Measurements from ENCODE around the gene LSM14A.
"Not testable (repeated sequence)": the region's sequence is repeated elsewhere in the genome, so short reads cannot be mapped to it uniquely, and the experiment has no call there.

The LSM14A gene

DNA sequence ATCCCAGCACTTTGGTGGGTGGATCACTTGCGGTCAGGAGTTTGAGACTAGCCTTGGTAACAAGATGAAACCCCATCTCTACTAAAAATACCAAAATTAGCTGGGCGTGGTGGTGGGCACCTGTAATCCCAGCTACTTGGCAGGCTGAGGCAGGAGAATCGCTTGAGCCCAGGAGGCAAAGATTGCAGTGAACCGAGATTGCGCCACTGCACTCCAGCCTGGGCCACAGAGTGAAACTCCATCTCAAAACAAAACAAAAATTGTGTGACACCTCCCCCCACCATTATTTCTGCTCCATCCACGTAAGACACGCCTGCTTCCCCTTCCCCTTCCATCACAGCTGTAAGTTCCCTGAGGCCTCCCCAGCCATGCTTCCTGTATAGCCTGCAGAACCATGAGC is 13.3 kb upstream of the LSM14A start:
- DNase-seq (ENCODE audit: low read depth), result not testable (repeated sequence)

DNA sequence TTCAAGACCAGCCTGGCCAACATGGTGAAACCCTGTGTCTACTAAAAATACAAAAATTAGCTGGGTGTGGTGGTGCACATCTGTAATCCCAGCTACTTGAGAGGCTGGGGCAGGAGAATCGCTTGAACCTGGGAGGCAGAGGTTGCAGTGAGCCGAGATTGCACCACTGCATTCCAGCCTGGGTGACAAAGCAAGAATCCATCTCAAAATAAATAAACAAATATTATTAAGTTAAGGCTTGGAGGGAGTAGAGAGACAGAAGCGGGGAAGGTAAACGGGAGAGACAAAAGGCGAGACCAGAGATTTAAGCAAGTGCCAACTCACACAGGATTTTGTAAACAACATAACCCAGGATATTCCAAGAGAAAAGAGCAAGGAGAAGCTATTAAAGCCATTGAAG is 12.8 kb upstream of the LSM14A start:
- DNase-seq (ENCODE audit: low read depth), result not testable (repeated sequence)

DNA sequence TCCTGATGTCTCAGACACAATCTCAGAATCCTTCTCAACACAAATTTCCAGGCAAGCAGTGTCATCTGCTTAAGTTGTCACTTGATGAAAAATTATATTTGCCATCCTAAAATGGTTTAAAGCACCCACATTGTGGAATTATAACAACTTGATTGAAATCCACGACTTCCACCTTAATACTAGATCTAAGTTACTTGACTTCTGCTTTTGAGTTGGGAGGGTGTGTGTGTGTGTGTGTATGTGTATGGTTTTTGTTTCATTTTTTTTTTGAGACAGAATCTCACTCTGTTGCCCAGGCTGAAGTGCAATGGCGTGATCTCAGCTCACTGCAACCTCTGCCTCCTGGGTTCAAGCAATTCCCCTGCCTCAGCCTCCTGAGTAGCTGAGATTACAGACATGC is 10.4 kb upstream of the LSM14A start:
- not testable (repeated sequence) for DNase-seq (ENCODE audit: low read depth)

DNA sequence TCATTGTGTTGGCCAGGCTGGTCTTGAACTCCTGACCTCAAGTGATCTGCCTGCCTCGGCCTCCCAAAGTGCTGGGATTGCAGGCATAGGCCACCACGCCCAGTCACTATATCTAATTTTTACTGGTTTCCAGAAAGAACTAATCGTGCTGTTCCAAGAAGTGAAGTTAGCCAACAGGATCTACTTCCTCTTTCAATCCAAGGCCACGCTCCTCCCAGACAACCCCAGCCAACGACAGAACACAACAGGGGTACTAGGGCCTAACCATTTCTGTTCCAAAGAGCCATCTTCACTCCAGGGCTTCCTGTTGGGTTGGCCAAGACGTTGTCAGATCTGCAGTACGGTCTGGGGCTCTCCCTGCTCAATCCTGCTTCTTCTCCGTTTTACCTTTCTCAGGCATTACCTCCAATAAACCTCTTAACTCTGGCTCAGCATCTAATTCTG is 7.0 kb upstream of the LSM14A start:
- no peak for DNase-seq (ENCODE audit: low read depth)

DNA sequence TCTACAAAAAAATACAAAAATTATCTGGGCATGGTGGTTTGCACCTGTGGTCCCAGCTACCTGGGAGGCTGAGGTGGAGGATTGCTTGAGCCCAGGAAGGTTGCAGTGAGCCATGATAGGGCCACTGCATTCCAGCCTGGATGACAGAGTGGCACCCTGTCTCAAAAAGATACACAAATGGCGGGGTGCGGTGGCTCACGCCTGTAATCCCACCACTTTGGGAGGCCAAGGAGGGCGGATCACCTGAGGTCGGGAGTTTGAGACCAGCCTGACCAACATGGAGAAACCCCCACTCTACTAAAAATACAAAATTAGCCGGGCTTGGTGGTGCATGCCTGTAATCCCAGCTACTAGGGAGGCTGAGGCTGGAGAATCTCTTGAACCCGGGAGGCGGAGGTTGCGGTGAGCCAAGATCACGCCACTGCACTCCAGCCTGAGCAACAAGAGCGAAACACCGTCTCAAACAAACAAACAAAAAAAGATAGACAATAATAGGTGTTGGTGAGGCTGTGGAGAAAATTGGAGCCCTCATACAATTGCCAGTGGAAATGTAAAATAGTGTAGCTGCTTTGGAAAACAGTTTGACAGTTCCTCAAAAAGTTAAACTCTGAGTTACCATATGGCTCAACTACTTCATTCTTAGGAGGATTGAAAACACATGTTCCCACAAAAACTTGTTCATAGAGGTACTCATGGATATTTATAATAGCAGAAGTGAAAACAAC is 2.7 kb upstream of the LSM14A start:
- DNase-seq (ENCODE audit: low read depth), result not testable (repeated sequence)

DNA sequence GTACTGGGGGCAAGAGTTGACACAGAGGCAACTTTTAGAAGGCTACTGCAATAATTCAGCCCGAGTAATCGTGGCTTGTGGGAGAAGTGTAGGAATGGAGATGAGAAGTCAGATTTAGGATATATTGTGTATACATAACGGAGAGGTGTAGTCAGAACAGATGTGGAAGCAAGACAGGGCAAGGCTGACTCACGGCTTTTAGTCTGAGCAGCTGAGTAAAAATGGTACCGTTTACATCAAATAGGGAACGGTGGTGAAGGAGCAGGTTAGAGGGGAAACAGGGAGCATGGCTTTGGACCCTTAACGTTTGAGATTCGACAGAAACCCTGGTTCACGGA is 796 bp upstream of the LSM14A start:
- no peak for DNase-seq (ENCODE audit: low read depth)

DNA sequence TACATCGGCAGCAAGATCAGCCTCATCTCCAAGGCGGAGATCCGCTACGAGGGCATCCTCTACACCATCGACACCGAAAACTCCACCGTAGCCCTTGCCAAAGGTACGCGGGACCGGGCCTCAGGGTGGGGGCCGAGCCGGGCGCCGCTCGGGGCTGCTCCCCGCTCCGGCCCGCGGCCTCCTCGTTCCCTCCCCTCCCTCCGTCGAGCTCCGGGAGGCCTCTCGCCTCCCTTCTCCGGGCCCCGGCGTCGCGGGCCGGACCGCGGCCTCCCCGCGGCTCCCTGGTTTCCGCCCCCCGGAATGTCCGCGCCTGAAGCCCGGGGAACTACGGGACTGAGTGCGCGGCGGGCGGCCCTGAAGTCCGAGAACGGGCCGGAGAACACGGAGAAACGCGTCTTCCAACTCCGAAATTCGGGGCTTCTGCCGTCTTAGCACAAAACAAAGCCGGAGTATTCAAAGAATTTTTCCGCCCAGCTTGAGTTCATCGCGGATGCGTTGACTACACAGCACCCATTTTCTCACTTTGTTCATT is 423 bp downstream of the LSM14A start:
- no peak for DNase-seq (ENCODE audit: low read depth)

DNA sequence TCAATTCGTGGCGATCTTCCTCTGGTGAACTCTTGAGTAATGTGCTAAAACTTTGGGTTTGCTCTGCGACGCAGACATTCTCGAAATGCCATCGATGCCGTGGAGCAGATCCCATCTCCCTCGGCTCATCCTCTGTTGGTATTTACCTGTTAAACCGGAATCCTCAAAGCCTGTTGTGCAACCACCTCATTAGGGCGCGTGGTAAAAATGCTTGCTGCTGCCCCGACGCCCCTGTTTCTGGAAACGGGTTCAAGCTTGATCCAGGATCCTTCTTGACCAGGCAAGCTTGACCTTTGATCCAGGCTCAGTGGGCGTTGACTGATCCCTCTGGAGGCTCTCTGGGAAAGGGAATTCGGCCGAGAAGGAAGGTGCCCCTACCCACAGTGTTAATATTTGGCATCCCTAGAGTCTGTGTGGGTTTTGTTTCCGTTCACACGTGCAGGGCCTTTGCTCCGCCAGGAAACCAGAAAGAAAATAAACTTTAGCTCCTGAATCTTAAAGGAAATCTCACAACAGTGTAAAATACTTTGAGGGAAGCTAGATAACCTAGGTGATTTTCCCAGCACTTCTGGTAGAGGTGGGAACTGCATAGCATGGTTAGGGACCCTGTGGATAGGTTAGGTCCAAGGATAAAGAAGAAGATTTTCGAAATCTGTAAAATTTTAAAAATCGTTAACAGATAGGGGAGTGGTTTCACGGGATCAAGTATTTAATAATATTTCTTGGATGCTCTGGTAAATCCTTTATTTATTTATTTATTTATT is 1.1 kb downstream of the LSM14A start:
- no peak for DNase-seq (ENCODE audit: low read depth)

DNA sequence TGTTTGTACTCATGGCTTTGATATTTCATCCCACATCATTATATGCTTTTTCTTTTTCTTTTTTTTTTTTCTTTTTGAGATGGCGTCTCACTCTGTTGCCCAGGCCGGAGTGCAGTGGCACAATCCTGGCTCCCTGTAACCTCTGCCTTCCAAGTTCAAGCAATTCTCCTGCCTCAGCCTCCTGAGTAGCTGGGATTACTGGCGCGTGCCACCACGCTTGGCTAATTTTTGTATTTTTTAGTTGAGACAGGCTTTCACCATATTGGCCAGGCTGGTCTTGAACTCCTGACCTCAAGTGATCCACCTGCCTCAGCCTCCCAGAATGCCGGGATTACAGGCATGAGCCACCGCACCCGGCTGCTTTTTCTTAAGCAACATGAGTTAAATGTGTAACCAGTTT is 2.9 kb downstream of the LSM14A start:
- DNase-seq (ENCODE audit: low read depth), result not testable (repeated sequence)

DNA sequence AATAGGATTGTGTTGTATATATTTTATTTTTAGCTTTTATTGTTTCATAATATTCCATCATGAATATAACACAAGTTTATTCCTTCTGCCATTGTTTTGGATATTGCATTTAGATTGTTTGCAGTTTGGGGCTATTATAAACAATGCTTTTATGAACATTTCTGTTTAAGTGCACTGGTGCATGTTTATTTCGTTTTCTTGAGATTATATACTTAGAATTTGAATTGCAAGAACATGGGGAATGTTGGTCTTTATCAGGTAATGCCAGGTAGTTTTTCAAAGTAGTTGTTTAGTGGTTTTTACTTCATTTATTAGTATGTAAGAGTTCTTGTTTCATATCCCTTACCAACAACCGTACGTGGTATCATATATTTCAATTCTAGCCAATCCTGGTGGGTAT is 4.3 kb downstream of the LSM14A start:
- no peak for DNase-seq (ENCODE audit: low read depth)

DNA sequence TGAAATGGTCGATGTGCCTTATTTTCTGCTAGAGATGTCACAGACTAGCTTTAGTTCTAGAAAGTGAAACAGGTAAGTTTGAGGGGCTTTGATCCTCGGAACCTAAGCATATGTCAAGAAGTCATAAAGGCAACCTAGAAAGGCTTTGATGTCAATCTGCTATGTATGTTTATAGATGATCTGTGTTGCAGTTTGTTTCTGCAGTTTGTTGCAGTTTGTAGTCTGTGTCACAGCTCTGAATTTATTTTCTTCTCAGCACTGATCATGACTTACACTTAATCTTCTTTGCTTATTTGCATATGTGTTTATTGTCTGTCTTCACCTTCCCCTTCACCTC is 5.9 kb downstream of the LSM14A start:
- no peak for DNase-seq (ENCODE audit: low read depth)

DNA sequence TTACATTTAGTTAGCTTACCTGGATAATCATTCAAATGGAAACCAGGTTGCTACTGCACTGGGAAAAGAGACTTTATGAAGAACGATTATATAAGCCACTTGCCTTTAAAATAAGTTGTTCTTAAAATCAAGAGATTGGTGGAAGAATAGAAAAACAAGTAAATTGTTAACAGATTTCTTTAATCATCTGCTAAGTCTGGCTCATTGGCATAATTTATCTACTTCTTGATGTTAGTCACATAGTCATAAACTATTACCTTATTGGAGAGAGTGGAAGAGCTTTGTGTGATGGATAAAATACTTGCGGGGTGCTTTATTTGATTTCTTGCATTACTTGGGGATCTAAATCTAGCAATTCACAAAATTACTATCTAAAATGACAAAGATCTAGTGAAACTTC is 6.8 kb downstream of the LSM14A start:
- no peak for DNase-seq (ENCODE audit: low read depth)

DNA sequence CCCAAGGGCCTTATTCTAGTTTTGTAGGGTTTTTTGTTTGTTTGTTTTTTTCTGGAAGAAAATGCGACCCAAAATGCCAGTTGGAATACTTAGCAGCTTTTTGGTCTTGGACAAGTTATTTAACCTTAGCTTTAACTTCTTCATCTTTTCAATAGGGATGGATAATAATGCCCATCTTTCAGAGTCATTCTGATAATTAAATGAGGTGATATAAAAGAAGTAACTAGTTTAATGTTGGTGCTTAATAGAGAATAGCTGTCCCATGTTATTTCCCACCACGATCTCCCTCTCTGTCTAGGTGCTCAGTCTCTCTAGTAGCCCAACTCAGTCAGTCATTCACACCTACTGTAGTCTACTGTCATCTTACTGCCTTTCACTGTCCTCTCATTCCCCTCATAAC is 8.0 kb downstream of the LSM14A start:
- DNase-seq (ENCODE audit: low read depth), result no peak

DNA sequence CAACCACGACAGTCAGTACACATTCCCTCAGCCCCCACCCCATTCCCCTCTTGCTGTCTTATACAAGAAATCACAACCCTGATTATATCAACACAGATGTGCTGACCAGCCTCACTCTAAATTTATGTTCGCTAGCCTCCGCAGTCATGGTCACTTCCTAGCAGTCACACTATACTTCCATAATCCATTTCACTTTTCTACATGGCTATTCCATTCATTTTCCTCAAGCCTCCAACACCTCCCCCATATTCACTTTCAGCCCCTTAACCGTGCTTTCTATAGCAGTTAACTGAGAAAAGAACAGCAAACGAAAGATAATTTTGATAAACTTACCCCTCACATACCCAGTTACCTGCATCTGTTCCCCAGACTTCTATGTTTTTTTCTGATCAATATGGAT is 8.4 kb downstream of the LSM14A start:
- DNase-seq (ENCODE audit: low read depth), result no peak

DNA sequence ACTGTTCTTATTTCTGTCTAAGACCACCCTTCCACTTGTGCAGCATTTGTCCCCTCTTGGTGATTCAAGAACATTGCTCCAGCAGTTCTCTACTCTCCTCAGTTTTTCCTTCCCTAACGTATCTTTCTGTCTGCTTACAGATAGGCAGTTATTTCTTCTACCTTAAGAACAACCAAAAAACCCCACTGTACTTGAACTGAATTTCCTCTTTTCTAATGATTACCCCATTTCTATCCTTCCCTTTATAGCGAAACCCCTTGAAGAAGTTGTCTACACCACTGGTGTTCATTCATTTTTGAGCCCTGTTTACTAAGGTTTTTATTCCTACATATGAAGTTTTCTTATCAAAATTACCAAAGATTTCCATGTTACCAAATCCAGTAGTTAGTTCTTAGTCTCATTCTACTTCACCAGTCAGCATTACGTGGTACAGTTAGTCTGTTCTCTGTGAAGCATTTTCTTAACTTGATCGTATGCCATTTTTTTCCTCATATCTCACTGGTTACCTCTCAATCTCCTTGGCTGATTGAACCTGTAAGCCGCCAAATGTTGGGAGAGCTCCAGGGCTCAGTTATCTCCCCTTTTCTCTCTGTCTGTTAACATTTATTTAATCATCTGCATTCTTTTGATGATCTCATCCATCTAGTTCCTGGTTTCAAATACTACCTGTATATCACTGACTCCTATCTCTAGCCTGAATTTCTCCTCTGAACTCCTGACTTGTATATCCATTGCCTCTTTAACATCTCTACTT is 9.0 kb downstream of the LSM14A start:
- DNase-seq (ENCODE audit: low read depth), result no peak

DNA sequence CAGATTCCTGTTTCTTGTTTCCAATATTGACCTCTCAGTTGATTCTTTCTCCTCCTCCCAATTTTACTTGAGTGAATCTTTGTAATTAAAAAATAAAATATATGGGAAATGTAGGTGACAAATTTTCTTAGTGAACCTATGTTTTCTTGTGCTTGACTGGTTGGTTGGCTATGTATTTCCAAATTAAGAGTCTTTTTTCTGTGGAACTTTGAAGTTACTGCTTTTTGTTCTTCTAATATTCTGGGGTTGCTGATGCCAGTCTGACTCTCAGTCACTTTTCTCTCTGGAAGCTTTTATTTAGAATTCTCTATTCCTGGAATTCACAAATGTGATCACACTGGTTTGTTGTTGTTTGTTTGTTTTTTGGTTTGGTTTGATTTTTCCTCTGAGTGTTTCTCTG is 9.8 kb downstream of the LSM14A start:
- no peak for DNase-seq (ENCODE audit: low read depth)

DNA sequence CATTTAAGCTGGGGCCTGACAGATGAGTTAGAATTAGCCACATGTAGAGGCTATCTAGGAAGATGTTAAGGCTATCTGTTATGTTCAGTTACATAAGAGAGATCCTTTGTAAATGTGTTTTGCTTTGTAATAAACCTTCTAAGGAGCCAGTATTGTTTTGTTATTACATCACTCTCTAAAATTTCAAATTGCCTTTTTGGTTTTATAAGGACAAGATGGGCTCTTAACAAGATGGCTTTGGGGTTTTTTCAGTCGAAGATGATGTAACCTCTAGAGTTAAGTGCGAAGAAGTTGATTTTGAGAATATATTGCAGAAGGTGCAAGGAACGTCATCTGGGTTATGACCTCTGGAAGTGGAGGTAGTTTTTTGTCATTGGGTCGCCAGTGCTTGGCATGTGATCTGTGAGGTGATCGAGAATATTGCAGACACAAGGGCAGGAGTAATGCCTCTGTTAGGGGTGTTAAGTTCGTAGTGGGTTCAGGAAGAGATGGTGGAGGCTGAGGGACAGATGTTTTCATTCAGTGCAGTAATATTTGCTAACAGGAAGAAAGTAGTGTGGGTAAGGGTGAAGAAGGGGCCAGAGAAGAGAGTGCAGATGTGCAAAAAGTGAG is 12.7 kb downstream of the LSM14A start:
- no peak for DNase-seq (ENCODE audit: low read depth)

DNA sequence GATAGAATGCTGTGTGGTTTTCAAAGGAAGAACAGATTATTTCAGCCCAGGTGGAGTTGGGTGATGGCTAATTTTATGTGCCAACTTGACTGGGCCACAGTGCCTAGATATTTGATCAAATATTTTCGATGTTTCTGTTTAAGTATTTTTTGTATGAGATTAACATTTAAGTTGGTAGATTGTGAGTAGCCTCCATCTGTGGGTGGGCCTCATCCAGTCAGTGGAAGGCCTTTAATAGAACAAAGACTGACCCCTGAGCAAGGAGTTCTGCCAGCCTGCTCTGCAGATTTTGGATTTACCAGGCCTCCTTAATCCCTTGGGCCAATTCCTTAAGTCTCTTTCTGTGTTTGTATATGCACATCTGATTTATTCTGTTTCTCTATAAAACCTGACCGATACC is 13.9 kb downstream of the LSM14A start:
- no peak for DNase-seq (ENCODE audit: low read depth)

DNA sequence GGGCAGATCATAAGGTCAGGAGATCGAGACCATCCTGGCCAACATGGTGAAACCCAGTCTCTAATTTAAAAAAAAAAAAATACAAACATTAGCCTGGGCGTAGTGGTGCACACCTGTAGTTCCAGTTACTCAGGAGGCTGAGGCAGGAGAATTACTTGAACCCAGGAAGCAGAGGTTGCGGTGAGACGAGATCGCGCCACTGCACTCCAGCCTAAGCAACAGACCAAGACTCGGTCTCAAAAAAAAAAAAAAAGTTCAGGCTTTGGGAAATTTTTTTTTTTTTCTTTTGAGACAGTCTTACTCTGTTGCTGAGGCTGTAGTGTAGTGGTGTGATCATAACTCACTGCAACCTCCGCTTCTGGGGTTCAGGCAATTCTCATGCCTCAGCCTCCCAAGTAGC is 14.7 kb downstream of the LSM14A start:
- no peak for DNase-seq (ENCODE audit: low read depth)

DNA sequence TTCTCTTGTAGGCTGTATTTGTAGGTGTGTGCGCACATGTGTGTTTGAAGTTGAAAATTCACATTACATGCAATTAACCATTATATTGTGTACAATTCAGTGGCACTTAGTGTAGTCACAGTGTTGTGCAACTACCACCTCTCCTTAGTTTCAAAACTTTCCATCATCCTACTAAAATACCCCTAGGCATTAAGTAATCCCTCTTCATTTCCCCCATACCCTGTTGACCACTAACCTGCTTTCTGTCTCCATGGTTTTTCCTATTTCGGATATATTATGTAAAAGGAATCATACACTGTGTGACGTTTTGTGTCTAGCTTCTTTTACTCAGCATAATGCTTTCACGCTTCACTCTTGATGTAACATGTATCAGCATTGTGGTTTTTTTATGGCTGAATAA is 16.1 kb downstream of the LSM14A start:
- DNase-seq (ENCODE audit: low read depth), result no peak

DNA sequence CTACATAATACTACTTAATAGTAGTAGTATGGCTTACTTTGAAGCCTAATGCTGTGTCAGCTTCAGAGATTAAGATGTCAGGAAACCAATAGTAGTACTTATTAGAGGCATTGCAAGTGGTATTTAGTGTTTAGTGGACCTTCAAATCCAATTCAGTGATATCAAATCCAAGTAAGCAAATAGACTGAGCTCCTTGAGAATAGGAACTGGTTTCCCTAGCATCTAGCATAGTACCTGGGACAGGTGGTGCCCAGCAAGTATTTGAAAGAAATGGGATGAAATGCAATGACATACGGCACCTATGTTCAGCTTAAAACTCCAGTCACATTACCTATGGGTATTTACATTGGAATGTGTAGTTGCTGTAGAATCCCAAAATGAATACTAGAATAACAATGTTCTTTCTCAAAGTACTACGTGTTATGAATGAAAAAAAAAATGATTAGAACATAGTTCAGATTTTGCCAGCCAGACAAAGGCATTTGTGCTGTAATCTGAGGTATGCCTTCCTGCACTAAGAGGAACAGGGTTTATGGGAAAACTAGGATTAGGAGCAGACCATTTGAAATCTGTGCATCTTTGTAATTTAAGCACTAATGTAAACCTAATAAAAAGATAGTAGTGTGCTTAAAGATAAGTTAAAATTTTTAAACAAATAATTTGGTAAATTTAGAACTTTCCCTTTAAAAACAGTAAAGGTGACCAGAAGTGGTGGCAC is 17.1 kb downstream of the LSM14A start:
- DNase-seq (ENCODE audit: low read depth), result no peak

DNA sequence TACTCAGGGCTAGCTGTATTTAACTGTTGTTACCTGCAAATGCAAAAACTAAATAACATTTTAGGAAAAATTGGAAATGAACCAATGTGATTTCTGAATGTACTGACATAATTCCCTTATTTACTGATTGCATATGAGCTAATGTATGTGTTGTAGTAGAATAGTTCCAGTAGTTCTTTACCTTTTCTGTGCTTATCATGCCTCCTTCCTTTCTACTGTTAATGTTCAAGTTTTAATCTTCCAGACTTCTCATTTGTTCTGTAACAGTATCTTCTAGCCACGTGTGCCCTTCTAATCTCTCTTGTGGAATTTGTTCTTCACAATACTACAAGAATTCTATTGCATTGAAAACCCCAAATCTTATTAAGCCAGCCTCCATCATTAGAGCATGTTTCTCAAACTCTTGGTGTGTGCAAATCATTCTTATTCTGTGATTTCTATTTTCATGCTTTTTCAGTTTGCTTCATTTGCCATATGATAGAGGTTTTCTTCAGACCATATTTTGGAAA is 17.7 kb downstream of the LSM14A start:
- DNase-seq (ENCODE audit: low read depth), result no peak

All from T follicular helper cell (primary cell).